NCI-H2029 treated with DMSO at 0.1 percent for 48 hours (cell line): Measurements from ENCODE around the gene ARMC2.
"Not testable (repeated sequence)": the region's sequence is repeated elsewhere in the genome, so short reads cannot be mapped to it uniquely, and the experiment has no call there.

ENCODE experiments used
- DNase-seq: peaks from one replicate; lab custom pipeline; 2025; lab: John Stamatoyannopoulos, UW

Gene ARMC2

DNA sequence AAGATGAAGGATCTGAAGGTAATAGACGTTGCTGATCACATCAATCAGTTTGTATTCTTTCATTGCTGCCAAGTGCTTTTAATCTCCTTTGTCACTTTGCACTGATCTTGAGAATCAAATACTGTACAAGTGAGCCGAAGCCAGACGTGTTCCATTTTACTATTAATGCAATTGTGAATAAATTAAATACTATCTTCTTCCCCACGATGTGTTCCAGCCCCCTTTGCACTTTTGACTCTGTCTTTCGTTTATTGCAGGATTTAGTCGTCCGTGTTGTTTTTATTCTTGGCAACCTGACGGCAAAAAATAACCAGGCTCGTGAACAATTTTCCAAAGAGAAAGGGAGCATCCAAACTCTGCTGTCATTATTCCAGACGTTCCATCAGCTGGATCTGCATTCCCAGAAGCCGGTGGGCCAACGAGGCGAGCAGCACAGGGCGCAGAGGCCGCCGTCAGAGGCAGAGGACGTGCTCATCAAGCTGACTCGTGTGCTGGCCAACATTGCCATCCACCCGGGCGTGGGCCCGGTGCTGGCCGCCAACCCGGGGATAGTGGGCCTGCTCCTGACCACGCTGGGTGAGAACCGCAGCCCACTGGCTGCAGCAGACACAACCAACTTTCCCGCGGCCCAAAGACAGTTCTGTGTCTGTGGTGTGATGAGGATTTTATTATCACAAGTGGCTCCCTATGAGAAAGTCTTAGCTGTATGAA lies 104.7 kb downstream of the ARMC2 start:
- no peak for DNase-seq

DNA sequence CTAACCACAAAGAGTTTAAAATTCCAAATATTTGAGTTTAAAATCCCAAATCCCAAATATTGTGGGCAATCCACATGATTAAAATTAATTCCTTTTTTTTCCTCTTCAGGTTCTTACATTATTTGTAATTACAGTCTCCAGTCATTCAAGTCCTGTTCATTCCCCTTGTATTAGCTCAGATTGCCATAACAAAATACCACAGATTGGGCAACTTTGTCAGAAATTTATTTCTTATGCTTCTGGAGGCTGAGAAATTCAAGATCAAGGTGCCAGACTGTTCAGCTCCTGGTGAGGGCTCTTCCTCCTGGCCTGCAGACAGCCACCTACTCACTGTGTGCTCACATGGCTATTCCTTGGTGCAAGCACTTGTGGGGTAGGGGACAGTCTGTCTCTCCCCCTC lies 105.5 kb downstream of the ARMC2 start:
- no peak for DNase-seq

DNA sequence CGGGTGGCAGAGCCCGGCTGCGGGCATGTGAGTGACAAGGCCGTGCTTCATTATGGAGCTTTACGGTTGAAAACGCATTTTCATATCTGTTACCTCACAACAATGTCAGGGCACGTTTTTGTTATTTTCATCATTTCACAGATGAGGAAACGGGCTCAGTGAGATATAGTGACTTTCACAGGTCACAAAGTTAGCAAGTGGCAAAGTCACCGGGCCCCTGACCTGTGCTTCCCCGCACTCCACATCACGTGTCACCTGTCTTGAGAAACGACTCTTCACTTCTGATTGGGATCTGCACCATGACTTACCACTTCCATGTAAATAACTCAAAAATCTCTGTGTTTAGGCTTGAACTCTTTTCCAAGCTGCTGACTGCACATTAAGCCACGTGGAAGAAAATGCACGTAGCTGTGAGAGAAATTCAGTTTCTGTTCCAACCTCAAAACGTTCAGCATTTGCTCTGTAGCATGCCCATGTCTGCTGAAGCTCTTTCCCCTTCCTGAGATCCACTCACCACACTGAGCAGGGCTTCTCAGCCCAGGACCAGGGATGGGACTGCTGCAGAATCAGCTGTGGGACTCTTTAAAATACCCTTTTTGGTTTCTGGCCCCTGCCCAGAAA lies 107.2 kb downstream of the ARMC2 start:
- no peak for DNase-seq

DNA sequence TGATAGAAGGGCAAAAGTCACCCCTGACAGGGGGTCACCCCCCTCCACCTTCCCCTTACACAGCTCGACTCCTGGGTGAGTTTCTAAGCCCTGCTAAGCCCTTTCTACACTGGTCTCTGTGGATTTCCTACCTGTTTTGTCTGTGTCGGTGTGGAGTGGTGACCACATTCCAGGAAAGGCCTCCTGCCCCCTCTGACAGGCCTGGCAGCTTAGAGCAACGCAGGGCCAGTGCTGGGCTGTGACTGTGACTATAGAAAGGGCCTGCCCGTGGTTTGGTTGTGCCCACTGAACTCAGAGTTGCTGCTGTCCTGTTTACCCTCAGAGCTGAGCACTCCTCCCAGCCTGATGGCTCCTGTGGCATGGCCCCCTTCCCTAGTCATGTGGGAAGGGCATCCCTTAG lies 109.0 kb downstream of the ARMC2 start:
- DNase-seq = no peak

DNA sequence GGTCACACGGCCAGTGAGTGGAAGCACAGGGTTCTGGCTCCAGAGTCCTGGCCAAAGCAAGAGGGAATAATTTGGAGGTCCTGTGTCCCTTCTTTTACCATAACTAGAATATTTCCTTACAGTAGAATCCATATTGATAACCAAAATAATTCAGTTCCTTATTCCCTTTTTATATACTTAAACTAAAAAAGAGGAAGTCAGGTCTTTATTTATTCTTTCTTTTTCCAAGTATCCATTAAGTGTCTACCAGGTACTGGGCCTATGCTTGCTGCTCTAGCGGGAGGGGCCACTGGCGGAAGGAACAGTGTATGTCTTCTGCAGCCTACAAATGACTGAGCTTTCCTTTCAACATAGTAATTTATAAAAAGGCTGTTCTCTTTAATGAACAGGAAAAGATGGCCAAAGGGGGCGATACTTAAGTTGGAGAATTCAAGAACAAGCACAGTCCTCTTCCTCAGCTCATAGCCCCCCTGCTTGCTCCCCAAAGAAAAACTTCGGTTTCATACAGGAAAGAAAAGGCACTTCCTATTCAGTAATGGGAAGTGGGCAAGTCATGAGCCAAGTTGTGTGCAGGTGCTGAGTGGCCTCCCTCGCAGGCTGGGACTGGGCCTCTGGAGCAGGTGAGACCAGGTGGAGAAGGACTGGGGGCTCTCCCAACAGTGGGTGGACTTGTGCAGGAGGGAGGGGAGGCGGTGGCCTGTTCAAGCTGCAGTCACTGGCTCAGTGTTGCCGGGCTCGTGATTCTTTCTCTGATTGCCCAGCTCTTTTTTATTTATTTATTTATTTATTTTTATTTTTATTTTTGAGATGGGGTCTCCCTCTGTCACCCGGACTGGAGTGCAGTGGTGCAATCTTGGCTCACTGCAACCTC lies 110.9 kb downstream of the ARMC2 start:
- no peak for DNase-seq

DNA sequence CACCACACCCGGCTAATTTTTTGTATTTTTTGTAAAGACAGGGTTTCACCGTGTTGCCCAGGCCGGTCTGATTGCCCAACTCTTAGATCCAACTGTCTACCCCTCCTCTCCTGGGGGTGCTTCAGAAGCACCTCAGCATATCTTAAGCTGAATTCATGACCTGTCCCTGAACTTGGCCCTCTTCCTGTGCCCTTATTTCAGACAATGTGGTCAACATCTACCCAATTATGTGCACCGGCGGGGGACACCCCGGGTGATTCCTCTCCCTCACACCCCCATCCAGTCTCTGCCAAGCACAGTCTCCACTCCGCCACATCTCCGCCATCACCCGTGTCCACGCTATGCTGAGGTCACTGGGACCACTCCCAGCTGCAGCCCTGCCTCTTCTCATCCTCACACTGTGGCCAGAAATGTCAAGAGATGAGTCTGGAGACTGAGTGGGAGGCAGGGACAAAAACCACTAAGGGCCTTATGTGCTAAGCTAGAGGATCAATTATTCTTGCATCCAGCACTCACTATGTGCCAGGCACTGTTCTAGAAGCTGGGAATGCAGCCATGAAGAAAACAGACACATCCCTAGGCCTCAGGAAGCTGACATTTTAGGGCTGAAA lies 111.9 kb downstream of the ARMC2 start:
- no peak for DNase-seq

DNA sequence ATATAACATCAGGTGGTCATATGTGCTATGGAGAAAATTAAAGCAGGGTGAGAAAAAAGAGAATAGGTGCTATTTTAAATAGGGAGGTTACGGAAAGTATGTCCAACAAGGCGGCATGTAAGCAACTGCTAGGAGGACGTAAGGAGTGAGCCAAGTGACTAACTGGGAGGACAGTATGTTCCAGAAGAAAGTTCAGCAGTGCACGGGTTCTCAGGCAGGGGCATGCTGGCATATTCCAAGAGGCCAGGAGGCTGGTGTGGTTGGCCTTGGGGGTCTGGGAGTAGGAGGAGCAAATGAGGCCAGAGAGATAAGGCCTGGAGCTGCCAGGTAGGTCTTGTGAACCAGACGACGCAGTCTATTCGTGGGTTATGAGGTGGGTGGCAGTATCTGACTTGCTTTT lies 112.4 kb downstream of the ARMC2 start:
- no peak for DNase-seq

DNA sequence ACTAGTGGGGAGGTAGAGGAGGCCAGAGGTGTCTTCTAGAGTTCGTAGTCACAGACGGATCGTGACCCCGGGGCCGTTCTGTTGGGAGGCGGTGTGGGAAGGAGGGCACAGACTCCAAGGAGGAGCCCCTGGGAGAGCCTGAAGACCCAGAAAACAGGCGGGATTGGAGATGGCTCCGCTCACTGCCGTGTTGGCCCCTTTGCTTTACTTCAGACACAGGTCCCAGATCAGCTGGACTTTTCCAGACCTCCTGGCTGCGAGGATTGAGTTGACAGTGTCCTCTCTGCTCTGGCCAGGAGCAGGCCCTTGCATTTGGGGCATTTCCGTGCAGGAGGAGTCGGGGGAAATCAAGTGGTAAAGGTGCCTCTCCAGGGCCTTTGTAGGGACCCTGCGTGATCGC lies 112.9 kb downstream of the ARMC2 start:
- DNase-seq = no peak

DNA sequence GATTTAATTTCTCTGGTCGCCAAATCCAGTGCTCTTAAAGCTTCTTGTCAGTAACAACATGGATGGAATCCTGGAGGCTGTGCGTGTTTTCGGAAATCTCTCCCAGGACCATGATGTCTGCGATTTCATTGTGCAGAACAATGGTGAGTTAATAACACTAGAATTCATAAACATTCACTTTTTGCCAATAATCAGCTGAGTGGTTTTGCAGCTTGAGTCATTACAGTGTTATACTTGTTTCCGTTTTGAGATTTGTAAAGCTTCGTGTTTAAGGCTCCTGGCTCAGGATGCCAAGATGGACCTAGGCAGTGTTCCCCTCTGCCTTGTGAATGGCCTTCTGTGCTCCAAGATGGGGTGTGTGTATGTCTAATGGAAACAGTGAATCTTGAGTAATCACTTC lies 113.8 kb downstream of the ARMC2 start:
- no peak for DNase-seq

DNA sequence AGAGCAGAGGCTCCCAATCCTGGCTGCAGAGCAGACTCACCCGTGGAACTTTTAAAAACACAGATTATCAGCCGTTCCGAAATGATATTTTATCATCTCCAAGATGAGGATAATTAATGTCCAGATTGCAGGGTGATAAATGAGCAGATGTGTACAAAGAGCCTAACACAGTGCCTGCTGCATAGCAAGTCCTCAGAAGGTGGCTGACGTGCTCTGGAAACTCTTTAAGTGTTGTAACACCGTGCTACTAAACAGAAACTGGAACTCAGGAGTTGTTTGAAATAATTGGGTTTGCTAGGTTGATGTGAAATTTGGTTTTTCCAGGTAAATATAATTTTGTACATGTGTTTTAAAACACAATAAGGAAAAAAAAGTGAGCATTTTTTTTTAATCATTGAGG lies 118.0 kb downstream of the ARMC2 start:
- DNase-seq = no peak

DNA sequence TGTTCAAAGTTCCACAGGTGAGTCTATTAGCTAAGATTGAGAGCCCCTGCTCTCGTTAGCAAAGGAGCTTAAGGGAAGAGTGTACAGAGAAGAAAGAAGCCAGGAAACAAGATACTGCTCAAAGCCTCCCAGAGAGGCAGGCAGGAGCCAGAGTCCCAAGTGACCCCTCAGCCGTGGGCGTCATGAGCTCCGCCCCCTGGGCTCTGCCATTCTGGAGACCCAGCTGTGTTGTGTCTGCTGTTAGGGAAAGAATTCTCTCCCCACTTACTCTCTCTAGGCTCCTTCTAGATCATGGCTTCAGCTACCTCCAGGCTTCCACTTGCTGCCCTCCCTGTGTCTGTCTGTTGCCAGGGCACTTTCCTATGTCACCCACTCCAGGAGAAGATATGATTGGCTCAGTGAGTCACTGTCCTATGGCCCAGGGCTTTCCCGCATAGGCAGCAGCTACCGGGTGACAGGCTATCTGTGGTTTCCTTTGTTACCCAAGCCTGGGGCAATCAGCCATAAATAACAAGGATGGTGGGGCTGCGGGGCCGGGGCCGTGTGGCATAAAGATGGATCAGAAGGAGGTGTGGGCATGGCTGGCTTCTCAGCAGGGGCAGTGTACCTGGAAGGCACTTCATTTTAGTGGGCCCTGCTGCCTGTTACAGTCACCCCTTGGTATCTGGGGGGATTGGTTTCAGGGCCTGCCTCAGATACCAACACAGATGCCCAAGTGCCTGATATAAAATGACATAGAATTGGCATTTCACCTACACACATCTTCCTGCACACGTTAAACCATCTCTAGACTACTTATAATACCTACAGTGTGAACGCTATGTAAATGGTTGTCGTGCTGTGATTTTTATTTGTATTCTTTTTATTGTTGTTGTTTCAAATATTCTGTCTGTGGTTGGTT lies 118.9 kb downstream of the ARMC2 start:
- no peak for DNase-seq

DNA sequence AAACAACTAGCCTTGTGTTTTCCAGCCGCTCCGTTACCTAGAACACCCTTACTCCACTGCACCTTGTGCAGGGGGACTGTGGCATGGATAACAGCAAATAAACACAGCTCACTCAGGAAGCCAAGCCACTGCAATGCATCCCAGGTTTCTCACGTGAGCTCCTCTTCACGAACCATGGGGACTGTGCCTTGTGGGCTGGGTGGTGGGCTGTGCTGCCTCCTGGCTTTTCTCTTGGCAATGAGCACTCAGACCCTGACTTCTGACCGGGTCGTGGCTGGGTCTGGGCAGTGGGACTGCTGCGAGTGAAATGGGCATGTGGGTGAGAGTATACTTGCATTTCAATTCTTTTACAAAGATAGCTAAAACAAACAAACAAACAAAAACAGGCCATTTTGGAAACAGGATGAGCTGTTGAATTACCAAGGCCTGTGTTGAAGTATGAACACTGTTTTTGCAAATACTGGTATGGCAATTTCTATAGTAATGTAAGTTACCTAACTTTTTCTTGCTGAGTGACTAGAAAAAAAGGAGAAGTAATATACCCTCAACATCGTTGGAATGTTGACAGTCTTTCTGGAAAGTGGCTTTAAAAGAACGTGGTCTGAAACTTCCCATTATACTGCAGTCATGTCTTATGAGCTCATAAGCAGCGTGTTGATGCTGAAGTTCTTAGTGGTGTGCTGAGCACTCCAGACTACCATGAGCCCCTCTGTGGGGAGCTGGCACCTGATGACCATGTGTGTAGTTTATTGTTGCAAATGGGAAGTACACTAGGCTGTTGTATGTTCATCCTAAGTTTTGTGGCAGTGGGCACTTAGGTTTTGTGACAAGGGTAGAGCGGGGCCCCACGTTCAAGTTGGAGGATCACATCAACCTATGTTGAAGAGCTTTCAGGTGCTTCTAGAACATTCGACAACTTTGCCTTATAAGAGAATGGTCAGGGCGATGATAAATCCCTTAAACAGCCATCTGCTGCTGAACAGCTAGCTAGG lies 120.4 kb downstream of the ARMC2 start:
- DNase-seq = no peak

DNA sequence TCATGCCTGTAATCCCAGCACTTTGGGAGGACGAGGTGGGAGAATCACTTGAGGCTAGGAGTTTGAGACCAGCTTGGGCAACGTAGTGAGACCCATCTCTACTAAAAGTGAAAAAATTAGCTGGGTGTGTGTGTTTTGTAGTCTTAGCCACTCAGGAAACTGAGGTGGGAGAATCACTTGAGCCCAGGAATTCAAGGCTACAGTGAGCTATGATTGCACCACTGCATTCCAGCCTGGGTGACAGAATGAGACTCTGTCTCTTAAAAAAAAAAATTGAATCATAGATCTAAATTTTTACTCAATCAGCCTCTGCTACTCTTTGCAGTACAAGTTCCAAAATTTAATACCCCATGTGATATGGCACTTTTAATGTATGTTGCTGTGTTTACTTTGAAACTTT lies 121.6 kb downstream of the ARMC2 start:
- DNase-seq = no peak

DNA sequence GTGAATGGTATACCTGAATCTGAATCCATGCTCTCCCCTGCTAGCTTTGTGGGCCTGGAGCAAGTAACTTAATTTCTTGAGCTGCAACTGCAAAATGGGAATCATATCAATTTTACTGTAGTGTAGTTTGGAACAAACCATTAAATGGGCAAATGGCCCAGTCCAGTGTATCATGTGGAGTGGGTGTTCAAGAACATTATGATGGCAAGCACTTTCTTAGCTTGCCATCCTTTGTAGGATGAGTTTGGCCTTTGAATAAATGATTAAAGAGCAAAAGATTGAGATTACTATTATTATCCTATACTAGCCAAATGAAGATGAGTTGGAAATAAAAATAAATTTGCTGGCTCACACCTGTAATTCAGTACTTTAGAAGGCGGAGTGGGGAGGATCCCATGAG lies 126.0 kb downstream of the ARMC2 start:
- no peak for DNase-seq

DNA sequence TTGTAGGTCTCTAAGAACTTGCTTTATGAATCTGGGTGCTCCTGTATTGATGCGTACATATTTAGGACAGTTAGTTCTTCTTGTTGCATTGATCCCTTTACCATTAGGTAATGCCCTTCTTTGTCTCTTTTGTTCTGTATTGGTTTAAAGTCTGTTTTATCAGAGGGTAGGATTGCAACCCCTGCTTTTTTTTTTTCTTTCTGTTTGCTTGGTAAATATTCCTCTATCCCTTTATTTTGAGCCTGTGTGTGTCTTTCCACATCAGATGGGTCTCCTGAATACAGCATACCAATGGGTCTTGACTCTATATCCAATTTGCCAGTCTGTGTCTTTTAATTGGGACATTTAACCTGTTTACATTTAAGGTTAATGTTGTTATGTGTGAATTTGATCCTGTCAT lies 130.4 kb downstream of the ARMC2 start:
- DNase-seq = not testable (repeated sequence)

DNA sequence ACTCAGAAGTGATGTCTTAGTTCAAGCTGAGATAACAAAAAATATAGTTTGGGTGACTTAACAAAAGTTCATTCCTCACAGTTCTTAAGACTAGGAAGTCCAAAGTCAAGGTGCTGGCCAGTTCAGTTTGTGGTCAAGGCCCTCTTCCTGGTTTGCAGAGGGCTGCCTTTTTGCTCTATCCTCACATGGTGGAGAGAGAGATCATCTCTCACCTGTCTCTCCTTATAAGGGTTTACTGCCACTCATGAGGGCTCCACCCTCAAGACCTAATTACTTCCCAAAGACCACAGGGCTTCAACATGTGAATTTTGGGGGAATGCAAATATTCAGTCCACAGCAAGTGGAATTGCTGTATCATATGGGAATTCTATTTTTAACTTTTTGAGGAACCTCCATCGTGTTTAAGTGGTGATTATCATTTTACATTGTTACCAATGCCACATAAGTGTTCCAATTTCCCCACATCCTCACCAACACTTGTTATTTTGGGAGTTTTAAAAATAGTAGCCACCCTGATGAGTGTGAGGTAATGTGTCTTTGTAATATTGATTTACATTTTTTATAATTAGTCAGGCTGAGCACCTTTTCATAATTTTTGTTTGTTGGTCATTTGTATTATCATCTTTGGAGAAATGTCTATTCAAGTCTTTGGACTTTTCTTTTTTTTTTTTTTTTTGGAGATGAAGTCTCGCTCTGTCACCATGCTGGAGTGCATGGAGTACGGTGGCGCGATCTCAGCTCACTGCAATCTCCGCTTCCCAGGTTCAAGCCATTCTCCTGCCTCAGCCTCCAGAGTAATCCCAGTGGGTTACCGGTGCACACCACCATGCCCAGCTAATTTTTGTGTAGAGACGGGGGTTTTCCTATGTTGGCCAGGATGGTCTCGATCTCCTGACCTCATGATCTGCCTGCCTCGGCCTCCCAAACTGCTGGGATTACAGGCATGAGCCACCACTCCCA lies 134.2 kb downstream of the ARMC2 start:
- DNase-seq = no peak

DNA sequence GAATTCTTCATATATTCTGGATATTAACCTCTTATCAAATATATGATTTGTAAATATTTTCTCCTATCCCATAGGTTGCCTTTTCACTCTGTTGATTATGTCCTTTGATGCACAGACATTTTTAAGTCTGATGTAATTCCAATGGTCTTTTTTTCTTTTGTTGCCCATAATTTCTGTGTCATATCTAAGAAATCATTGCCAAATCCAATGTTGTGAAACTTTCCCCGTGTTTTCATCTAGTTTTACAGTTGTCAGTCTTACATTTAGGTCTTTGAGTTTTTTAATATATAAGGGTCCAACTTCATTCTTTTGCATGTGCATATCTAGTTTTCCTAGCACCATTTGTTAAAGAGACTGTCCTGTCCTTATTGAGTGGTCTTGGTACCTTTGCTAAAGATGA lies 134.9 kb downstream of the ARMC2 start:
- no peak for DNase-seq

DNA sequence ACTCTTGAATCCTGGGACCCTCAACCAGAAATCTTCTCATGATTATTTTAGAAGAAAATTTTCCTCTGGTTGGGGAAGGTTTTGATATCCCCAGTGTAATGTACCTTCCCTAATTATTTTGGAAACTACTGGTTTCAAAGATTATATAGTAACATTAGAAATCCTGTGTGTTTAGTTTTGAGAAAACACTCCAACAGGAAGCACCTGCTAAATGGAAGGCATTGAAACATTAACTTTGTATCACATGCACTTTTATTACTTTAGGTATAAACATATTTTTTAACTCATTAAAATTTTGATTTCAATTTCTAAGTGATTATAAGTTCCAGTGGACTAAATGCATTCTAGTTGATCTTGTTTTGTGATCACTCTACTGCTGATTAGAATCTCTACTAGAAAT lies 137.1 kb downstream of the ARMC2 start:
- DNase-seq = no peak

DNA sequence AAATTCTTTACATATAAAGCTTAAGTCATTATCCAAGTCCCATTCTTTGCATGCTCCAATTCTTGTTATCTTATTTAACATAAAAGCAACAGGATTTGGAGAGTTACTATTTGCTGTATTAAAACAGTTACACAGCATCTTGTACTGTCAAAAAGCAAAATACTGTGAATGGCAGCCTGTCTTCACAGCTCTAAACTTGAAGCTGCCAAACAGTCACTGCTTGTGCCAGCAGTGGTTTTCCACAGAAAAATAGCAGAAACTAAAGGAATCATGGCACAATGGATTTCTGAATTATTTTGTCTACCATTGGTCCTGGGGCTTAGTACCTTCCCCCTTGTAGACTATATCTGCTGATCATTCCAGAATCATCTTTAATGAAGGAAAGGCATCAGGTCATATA lies 138.9 kb downstream of the ARMC2 start:
- no peak for DNase-seq
